Keratinocyte (primary cell): ENCODE results near the gene BTBD6. TPM values are rescaled to one million over a fixed set of nuclear protein-coding genes. Genes with fewer than 3 reads are reported as not detected.
A peak's percentile ranks its signal among the peaks of the same experiment; 100 is the strongest.

Source experiments
- DNase-seq: peaks from one replicate; pipeline ENCODE4 v3.0.0-alpha.2; 2011; ENCODE audit warnings: low read depth, missing footprints, low spot score
- FAIRE-seq: peaks from 2 replicates; lab custom pipeline; 2011; peaks lifted over from hg19 to GRCh38; lab: Jason Lieb, UNC
- H2AFZ ChIP-seq: 2 replicates; pipeline ENCODE4 v1.6.0; 2012; ENCODE audit warnings: low read length, control low read depth, inconsistent platforms; ENCODE audit not compliant: control insufficient read depth
- H3K27ac ChIP-seq: 2 replicates; pipeline ENCODE4 v1.5.1; 2011; ENCODE audit warnings: low read length; ENCODE audit not compliant: control insufficient read depth, insufficient read depth
- H3K27me3 ChIP-seq: 3 replicates; pipeline ENCODE4 v1.6.0; 2011; ENCODE audit warnings: low read length; ENCODE audit not compliant: control insufficient read depth, insufficient read depth; ENCODE audit errors: extremely low read depth
- H3K36me3 ChIP-seq, 2 experiments: 2 replicates in 1 of 2; 3 replicates in 1 of 2; pipeline ENCODE4 v1.5.1; 2011; ENCODE audit warnings: low read length in 2 of 2, mild to moderate bottlenecking in 1 of 2; ENCODE audit not compliant: control insufficient read depth in 2 of 2, insufficient read depth in 2 of 2; ENCODE audit errors: extremely low read depth in 1 of 2
- H3K4me1 ChIP-seq: 3 replicates; pipeline ENCODE4 v1.5.1; 2011; ENCODE audit warnings: low read length; ENCODE audit not compliant: control insufficient read depth, insufficient read depth; ENCODE audit errors: extremely low read depth
- H3K4me2 ChIP-seq: 3 replicates; pipeline ENCODE4 v1.6.0; 2011; ENCODE audit warnings: low read depth, low read length; ENCODE audit not compliant: control insufficient read depth, insufficient read depth; ENCODE audit errors: extremely low read depth
- H3K4me3 ChIP-seq, 3 experiments: fragments of 200-600 bp in 1 of 3; sonication (generic) in 1 of 3; 2 replicates in 2 of 3; 3 replicates in 1 of 3; pipeline ENCODE4 v1.5.1; 2011 to 2016; ENCODE audit warnings: low read length in 3 of 3, mild to moderate bottlenecking in 3 of 3, control low read depth in 2 of 3, inconsistent platforms in 1 of 3, low read depth in 1 of 3, mixed read lengths in 1 of 3, mixed run types in 1 of 3, moderate library complexity in 1 of 3; ENCODE audit not compliant: control insufficient read depth in 2 of 3, insufficient read depth in 2 of 3; ENCODE audit errors: extremely low read depth in 1 of 3
- H3K79me2 ChIP-seq: 2 replicates; pipeline ENCODE4 v1.6.0; 2012; ENCODE audit warnings: low read length; ENCODE audit not compliant: control insufficient read depth, insufficient read depth
- H3K9ac ChIP-seq: 3 replicates; pipeline ENCODE4 v1.6.0; 2011; ENCODE audit warnings: low read length; ENCODE audit not compliant: control insufficient read depth, insufficient read depth; ENCODE audit errors: extremely low read depth
- H3K9me1 ChIP-seq: 3 replicates; pipeline ENCODE4 v1.6.0; 2011; ENCODE audit warnings: low read length; ENCODE audit not compliant: control insufficient read depth, insufficient read depth; ENCODE audit errors: extremely low read depth
- H3K9me3 ChIP-seq: 2 replicates; pipeline ENCODE4 v1.5.1; 2012; ENCODE audit warnings: low read depth, low read length; ENCODE audit not compliant: control insufficient read depth
- H4K20me1 ChIP-seq: 3 replicates; pipeline ENCODE4 v1.6.0; 2011; ENCODE audit warnings: low read length; ENCODE audit not compliant: control insufficient read depth, insufficient read depth; ENCODE audit errors: extremely low read depth
- CTCF ChIP-seq, 3 experiments: IDR thresholded peaks in 1 of 3; conservative IDR thresholded peaks in 1 of 3; optimal IDR thresholded peaks in 1 of 3; 2 replicates in 2 of 3; 3 replicates in 1 of 3; pipeline versions ENCODE3 to v1.5.1; 2011; ENCODE audit warnings: low read length in 3 of 3, mild to moderate bottlenecking in 3 of 3, moderate library complexity in 2 of 3, control low read depth in 1 of 3, inconsistent platforms in 1 of 3; ENCODE audit not compliant: insufficient read depth in 2 of 3; ENCODE audit errors: extremely low read depth in 1 of 3
- EZH2 ChIP-seq: IDR thresholded peaks from one replicate; pipeline ENCODE4 v1.6.1; 2012; ENCODE audit warnings: inconsistent platforms, mild to moderate bottlenecking, low read length, moderate library complexity
- dilution Hi-C: fragments of 300-500 bp; cut with MboI; formaldehyde crosslinking; loops from one replicate; pipeline ENCODE4 v1.7.0; 2020; ENCODE audit warnings: low sequenced_read_pairs; ENCODE audit not compliant: extremely low pct_ligation_motif_present
- polyA plus RNA-seq, 5 experiments: library from polyadenylated mRNA; depleted of rRNA in 3 of 5; stranded (reverse) in 3 of 5; stranded (forward) in 1 of 5; unstranded in 1 of 5; fragments of >200 nt; gene quantifications; 1 replicate in 1 of 5; 2 replicates in 3 of 5; 3 replicates in 1 of 5; pipeline versions ENCODE4 v1.2.1 to v1.2.3, GENCODE V29; 2011 to 2012; ENCODE audit warnings: missing spikeins in 2 of 5, low read depth in 1 of 5, low replicate concordance in 1 of 5

The BTBD6 gene
- polyA plus RNA-seq, 1 donor (not counting 4 experiments of a cell fraction or from before 2014, with no cell fraction given) = 22.2 TPM

- Histone ChIP-seq H3K4me2 (no peak overlapping the region), H3K4me1 (peaks cover 11% of the 10 kb centered on the region), H3K9me3 (no peaks in the 10 kb centered on the region), H3K27me3 (no peaks in the 10 kb centered on the region), H2AFZ (no peak overlapping the region), H4K20me1 (no peaks in the 10 kb centered on the region), H3K9ac (no peak overlapping the region), H3K9me1 (no peaks in the 10 kb centered on the region), H3K27ac (no peak overlapping the region), H3K79me2 (no peaks in the 10 kb centered on the region), H3K36me3 (peaks cover 0 to 3% of the 10 kb centered on the region in 2 experiments), H3K4me3 (no peak overlapping the region)
- no peak for TF ChIP-seq EZH2
- no peak for TF ChIP-seq CTCF (optimal IDR thresholded peaks at IDR 0.05 in 1 of 3, IDR thresholded peaks at IDR 0.05 in 1 of 3, conservative IDR thresholded peaks at IDR 0.05 in 1 of 3; ENCODE audit: extremely low read depth in 1 of 3, insufficient read depth in 2 of 3, low read length in 3 of 3)
- no peak for DNase-seq
- dilution Hi-C loops = no loop called here
- no peak for FAIRE-seq
These were observed 41.5 kb upstream of the BTBD6 start for GRCh38 chr14:105206873-105207272.

DNA sequence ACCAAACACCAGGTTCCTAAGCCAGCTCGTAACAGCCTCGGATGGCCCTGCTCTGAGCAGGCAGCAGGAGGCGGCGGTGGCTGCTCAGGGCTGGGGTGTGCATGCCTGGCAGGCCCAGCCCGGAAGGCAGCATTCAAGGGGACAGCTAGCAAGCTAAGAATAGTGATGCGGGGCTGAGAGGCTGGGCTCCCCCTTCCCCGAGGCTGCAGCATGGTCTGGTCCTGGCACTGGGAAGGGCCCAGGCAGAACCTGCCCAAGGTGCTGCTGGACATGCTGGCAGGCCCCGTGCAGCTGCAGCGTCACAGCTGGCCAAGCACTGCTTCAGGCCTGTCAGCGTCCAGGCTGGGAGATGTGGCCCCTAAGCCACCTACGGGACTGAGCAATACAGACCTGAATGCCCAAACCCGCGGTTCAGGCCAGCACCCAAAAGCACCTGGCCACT lies 40.9 kb upstream of the BTBD6 start:
- FAIRE-seq = no peak
- Histone ChIP-seq H3K79me2 (no peaks in the 10 kb centered on the region), H2AFZ (no peak overlapping the region), H3K4me2 (no peak overlapping the region), H3K27me3 (no peaks in the 10 kb centered on the region), H3K4me1 (peaks cover 11% of the 10 kb centered on the region), H3K27ac (no peak overlapping the region), H4K20me1 (no peaks in the 10 kb centered on the region), H3K9me3 (no peaks in the 10 kb centered on the region), H3K9me1 (no peaks in the 10 kb centered on the region), H3K9ac (no peak overlapping the region), H3K4me3 (no peak overlapping the region), H3K36me3 (peaks cover 0 to 7% of the 10 kb centered on the region in 2 experiments)
- TF ChIP-seq CTCF (optimal IDR thresholded peaks at IDR 0.05 in 1 of 3, IDR thresholded peaks at IDR 0.05 in 1 of 3, conservative IDR thresholded peaks at IDR 0.05 in 1 of 3; ENCODE audit: extremely low read depth in 1 of 3, insufficient read depth in 2 of 3, low read length in 3 of 3) (peak in 1 of 3 experiments; percentile 12), EZH2 (no peak)
- dilution Hi-C loops = no loop called here
- no peak for DNase-seq
